ENCODE measurements around the gene AHSP.
"Not testable (repeated sequence)": the region's sequence is repeated elsewhere in the genome, so short reads cannot be mapped to it uniquely, and the experiment has no call there.

Gene AHSP

DNA sequence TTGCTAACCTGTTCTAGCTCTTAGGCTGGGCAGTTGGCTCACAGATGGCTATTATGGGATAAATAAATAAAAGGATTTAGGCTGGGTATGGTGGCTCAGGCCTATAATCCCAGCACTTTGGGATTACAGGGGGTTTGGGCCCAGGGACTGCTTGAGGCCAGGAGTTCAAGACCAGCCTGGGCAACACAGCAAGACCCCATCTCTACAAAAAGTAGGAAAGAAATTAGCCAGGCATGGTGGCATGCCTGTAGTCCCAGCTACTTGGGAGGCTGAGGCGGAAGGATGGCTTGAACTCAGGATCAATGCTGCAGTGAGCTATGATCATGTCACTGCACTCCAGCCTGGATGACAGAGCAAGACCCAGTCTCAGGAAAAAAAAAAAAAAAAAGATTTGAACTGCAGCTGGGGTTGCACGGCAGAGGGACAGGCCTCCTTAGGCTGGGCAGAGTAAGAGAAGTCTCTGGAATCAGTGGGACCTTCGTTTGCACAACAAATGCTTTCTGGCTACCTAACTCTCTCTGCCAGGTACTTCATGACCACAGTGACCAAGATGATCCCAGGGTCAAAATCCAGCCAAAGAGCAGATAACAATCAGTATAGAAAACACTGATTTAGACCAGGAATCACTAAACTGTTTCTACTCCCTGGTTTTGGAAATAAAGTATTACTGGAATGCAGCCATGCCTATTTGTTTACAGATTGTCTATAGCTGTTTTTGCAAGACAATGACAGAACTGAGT lies 26.3 kb upstream of the AHSP start:
- DNase-seq (ENCODE audit: low read depth) = no peak

DNA sequence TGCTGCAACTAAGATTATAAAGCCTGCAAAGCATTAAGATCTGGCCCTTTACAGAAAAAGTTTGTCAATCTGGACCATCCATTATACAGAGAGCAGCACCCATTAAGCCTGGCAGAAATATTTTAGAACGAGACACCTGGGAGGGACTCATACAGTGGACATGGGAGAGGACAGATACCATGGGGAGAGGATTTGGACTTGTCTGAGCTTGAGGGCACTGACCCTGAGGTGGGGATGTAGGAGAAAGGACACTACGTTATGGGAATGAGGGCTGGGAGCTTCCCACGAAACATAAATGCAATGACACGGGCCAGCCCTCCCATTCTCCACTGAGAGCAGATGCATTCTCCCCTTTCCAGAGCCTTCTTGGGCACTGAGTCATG lies 25.7 kb upstream of the AHSP start:
- DNase-seq (ENCODE audit: low read depth) = no peak

DNA sequence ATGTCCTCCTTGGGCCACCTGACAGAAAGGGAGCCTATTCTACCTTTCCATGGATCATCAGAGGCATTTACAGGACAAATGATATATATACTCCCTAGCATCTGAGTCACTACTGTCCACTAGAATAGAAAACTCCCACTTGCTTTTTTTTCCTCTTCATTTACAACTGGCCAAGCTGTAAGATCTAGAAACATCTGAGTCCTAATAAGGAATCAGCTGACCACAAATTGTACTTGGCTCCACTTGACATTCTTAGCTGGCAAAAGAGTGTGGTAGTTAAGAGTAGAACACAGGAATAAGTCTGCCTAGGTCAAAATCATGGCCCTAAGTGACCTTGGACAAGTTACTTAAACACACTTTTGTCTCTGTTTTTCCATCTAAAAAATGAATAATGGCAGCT lies 24.7 kb upstream of the AHSP start:
- DNase-seq (ENCODE audit: low read depth) = no peak

DNA sequence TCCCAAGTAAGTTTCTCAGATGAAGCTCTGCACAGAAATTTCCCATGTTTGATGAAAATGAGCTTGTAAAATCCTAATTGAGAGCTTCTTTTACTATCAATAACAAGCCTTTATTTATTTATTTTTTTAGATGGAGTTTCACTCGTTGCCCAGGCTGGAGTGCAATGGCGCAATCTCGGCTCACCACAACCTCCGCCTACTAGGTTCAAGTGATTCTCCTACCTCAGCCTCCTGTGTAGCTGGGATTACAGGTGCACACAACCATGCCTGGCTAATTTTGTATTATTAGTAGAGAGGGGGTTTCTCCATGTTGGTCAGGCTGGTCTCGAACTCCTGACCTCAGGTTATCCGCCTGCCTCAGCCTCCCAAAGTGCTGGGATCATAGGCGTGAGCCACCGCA lies 24.1 kb upstream of the AHSP start:
- not testable (repeated sequence) for DNase-seq (ENCODE audit: low read depth)

DNA sequence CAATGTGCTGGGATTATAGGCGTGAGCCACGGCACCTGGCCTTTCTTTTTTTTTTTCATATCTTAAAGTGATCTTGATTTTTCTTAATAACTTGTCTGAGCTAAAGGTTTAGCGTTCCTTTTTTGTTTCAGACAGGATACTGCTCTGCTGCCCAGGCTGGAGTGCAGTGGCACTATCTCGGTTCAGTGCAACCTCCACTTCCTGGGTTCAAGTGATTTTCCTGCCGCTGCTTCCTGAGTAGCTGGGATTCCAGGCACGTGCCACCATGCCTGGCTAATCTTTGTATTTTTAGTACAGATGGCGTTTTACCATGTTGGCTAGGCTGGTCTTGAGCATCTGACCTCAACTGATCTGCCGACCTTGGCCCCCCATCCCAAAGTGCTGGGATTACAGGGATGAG lies 23.5 kb upstream of the AHSP start:
- no peak for DNase-seq (ENCODE audit: low read depth)

DNA sequence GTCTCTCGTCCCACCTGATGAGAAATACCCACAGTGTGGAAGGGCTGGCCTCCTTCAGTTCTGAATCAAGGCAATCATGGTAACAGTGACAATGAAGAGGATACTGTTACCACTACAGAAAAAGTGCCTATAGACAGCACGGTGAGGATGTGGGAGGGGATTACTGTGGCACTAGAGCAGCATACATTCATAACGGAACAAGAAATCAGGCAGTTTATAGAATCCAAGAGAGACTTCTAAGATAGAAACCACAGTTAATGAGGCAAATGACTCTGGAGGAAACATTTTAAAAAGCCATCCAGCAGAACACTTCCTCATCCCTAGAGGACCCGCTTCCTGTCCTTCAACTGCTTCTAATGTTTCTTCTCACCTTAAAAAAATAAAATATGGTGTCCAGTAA lies 22.2 kb upstream of the AHSP start:
- no peak for DNase-seq (ENCODE audit: low read depth)

DNA sequence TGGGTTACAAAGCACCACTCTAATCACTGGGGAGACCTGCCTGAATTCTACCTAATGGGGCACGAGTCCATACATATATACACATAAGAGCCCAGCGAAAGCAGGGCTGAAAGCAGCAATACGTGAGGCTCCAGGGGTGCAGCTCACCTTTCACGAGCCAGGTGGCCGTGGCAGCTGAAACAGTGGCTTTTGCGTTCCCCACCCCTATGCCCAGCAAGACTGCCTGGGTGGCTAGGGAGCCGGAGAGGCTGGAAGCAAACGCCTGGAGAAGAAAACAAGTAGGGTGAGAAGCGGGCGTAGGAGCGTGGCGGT lies 20.1 kb upstream of the AHSP start:
- DNase-seq (ENCODE audit: low read depth) = no peak

DNA sequence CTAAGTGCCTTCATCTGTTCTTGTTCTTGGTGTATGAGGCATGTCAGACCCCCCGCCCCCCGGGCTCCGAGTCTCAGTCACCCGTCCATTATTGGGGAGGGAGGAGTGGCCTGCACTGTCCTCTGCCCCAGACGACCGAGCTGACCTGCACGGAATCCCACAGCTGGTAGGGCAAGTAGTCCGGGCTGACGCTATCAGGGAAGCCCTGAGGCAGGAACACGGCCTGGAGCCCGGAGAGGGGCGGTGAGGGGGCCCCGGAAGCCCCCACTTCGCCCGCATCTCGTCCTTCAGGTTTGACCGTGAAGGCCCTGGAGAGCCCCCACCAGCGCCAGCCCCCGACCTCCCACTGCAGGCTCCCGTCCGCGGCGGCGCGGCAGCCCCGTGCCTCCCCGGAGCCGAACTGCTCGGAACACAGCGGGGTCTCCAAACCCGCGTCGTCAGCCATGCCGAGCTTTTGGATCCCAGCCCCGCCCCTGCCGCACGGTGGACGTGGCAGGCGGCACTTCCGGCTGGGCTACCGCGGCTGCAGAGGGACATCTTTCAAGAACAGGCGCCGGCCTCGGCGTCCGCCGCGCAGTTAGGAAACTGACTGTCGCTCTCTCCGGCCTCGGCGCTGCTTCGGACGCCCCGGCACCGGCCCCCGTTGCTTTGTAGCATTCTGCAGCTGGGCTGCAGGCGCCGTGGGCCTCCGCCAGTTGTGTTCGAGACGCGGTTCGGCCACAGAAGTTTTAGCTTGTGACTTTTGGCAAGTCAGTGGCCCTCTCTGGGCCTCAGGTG lies 19.6 kb upstream of the AHSP start, which contains the start of gene RUSF1:
RUSF1 (minus strand) TSS at position 463 of the 777 bp plus-strand sequence; CDS start at position 445, 18 bp downstream.
- peak; percentile 64 for DNase-seq (ENCODE audit: low read depth)

DNA sequence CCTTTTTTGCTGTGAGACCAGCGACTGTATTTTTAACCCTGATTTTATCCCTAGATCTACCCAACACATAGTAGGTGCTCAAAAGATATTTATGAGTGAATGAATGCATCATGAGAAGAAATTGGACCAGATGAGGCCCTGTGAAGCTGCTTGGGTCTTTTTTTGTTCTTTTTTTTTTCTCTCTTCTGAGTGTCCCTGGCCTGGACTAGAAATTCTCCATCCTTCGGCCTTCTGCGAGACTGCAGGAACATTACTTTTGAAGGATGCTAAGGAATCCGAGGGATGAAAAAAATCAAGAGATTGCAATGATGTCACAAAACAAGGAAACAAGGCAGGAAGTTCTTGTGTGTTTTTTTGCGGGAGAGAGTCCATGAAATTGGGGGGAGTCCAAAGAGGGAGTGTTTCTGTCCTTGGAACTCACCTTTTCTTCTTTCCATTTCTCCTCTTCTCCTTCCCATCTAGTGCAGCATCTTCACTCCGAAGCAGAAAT lies 18.9 kb upstream of the AHSP start:
- no peak for DNase-seq (ENCODE audit: low read depth)

DNA sequence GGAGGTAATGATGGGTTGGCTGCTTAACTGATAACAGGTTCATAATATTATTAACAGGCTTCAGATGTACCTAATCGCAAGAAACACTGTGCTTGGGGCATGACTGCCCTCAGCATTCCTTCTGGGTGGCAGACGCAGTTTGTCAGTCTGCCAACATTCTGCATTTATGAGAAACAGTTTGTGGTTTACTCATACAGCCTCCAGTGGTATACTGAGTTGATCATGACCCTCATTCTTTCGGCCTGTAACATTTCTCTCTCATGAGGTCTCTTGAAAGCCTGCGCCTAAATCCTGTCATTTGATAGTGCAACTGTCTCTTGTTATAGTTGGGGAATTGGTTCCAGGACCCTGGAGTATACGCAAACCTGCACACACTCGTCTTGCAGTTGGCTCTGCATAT lies 14.6 kb upstream of the AHSP start:
- no peak for DNase-seq (ENCODE audit: low read depth)

DNA sequence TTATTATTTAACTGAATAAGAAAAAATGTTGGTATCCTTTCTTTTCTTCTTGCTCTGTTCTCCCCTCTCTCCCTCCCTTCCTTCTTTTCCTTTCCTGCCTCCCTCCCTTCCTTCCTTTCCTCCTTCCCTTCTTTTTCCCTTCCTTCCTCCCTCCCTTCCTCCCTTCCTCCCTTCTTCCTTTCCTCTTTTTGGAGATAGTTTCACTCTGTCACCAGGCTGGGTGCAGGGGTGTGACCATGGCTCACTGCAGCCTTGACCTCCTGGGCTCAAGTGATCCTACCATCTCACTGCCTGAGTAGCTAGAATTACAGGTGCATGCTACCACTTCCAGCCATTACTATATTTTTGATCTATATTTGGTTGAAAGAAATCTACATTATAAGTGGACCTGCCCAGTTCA lies 13.8 kb upstream of the AHSP start:
- DNase-seq (ENCODE audit: low read depth) = no peak

DNA sequence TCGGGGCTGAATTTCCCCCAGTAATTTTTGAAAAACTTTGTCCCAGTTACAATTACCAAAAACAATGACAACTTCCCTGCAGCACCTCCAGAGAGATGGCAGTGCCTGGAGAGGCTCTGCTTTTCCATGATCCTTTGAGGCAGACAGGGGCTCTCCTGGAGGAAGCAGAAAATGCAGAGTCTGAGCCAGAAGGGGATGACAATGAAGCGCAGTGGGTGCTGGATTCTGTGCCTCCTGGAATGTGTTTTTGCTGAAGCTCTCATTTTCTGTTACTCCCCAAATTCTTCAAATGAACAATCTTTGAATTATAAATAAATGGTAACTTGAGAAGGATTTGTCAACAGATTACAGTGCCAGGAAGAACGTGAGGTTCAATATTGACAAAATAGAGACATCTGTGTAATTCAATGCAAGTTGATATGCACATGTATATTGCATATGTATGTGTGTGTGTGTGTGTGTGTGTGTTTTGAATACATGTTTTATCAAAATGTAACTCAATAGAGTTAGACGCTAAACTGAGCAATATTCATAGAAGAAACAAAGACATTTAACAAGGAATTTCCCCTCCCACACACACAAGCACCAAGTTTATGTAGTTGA lies 9.8 kb upstream of the AHSP start:
- no peak for DNase-seq (ENCODE audit: low read depth)

DNA sequence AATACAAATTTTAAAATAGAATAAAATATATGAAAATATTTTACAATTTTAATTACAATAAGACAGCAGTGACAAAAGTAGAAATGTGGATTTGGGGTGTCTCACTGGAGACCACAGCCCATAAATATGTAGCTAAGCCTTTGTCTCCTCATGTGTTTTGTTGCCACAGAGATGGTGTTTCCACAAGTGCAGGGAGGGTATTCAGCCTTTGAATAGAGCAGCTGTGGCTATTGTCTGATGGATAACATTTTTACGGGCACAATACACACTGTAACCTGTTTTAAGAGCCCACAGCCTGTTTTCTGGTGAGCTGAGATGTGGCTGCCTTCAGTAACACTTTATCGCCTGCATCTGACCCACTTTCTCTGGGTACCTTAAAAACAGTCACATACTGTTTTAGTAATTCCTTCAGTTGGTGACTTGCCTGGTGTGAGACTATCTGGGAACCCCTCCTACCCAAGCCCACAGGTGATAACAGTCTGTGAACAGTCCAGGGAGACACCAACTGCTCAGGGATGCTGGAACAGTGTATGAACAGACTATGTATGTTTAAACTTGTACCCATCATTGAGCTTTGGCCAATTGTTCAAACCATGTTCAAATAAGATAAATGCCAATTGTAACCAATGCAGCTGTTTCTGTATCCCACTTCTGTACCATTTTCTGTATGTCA lies 7.8 kb upstream of the AHSP start:
- DNase-seq (ENCODE audit: low read depth) = no peak

DNA sequence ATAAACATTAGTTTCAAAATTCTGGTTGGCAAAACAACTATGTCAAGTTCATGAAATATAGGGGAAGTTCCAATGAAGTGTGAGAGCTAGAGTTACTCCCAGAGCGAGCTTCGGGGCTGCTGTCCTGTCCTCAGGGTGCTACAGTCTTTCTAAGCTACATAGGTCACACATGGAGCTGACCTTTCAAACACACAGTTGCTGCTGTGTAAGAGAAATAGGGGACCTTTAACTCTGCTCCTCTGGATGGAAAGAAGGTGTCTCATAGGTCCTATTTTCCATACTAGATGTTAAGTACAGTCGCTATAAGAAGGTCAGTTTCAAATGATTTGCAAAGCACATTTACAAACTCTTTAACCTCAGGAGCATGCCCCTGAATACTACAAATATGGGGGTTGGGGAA lies 6.3 kb upstream of the AHSP start:
- DNase-seq (ENCODE audit: low read depth) = no peak

DNA sequence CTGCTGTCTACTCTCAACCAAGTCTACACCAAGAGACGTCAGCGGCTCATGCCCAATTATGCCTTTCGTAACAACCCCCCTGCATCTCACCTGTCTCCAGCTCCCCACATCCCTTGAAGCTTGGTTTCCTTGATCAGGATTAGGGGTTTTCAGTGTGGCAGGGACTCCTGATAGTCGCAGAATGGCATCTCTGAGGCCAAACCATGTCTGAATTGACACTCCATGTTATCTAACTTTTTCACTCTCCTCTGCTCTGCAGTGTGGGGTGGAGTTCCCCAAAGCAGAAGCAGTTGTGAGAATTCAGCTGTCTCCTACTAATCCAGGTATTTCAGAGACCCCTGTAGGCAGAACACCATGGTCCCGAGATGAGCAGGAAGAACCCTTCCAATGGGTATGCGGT lies 5.6 kb upstream of the AHSP start:
- DNase-seq (ENCODE audit: low read depth) = no peak

DNA sequence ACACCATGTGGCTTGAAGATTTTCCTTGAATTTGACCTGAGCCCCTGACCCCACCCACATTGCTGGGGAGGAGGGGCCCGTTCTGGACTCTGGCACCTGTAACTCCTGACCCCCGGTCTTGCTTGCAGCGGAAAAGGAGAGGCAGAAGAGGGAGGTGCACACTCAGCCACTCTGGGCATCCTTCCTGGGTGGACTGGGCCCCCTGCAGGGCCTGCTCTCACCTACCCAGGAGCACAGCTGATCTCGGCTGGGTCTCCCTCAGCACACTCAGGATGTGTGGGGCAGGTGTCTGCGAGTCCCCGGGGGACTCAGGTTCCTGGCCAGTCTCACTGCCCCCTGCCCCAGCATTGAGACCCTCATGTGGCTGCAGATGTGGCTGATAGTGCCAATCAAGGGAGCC lies 3.9 kb upstream of the AHSP start:
- not testable (repeated sequence) for DNase-seq (ENCODE audit: low read depth)

DNA sequence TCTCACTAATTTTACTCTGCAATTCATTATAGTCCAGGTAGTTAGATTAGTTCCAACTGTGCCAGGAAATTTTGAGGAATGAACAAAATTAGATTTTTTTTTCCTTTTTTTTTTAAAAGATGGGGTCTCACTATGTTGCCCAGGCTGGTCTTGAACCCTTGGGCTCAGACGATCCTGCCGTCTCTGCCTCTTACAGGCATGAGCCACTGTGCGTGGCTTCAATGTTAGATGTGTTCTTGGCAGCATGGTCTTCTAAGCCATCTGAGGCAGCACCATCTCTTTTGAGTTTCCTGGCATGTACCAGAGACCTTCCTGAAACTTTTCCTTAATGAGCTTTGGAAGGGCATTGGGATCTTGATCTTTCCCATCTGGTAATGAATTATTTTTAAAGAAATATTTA lies 2.6 kb upstream of the AHSP start:
- no peak for DNase-seq (ENCODE audit: low read depth)

DNA sequence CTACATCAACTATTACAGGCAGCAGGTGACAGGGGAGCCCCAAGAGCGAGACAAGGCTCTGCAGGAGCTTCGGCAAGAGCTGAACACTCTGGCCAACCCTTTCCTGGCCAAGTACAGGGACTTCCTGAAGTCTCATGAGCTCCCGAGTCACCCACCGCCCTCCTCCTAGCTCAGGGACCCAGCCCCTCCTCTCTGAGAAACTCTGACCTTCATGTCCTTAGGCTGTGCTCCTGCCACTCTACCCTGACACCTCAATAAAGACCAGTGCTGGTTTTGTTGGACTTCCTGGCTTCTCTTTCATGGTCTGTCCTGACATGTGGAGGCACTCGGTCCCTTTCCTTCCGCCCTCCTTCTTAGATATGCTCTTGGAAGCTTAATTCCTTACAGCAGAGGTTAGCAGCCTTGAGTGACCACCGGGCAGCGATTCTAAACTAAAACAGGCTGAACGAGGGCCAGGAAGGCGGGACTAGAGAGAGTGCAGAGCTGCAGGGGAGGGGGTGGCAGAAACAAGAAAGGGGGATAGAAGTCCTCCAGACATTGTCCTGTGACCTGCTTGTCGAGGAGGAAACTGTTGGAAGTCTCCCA lies 915 bp downstream of the AHSP start:
- no peak for DNase-seq (ENCODE audit: low read depth)

DNA sequence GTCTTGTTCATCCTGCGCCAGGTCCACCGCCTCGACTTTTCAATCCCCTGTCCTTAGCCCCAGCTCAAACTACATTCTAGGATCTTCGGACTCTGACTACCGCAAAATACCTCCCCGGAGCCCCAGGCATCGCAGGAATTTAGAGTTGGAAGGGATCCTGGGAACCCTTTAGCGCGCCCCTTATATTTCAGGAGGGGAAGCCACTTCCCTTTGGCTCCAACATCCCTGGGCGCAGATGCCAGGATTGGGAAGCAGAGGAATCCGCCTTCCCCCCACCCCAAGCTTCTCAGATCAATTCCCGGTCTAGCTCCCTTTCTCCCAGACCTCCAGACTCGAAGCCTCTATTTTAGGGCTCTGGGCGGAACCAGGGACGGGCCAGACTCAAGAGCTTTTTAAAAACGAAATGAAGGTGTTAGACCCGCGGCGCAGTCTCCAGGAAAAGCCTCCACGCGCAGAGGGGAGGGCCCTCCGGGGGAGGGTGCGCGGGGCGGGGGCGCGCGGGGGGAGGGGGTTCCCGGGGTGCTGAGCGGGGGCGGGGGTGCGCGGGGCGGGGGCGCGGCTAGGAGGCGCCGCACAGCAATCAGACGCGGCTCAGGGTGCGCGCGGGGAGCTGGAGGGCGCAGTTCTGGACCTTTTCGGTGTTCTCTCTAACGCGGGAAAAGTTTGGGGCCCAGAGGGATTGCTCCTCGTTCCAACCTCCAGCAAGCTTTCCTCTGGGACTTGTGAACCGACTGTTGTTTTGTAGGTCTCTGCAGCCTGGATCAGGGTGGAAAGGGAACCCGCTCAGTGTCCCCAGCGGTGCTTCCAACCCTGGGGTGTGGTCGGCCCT lies 1.6 kb downstream of the AHSP start:
- DNase-seq (ENCODE audit: low read depth) = no peak

DNA sequence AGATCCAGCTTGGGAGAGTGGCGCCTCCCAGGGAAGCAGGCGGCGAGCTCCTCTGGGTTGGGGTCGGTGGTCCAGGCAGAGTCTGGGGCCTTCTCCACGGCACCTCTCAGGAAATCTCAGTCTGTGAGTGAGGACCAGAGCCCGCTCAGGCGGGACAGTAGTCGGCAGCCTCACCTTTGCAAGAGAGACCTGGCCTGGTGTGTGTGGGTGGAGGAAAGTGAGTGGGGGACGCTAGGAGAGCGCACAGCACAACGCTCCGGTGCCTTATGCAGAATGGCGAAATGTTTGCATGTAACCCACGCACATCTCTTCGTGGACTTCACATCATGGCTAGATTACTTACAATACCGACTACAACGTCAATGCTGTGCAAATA lies 2.2 kb downstream of the AHSP start:
- DNase-seq (ENCODE audit: low read depth) = no peak

DNA sequence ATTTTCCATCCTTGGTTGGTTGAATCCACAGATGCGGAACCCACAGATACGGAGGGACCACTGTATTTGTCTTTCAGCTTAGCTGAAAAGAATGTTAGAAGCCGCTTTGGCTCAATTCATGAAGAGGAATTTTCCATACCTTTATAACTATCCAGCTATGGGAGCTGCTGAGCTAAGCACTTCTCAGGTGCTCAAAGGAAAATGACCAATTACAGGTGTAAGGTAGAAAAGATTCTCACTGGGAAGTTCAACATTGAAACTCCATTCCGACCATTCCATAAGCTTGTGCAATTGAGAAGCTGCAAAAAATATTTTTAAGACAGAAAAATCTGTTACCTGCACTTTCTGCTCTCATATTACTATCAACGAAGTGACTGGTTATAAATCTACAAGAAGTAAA lies 2.7 kb downstream of the AHSP start:
- DNase-seq (ENCODE audit: low read depth) = no peak

DNA sequence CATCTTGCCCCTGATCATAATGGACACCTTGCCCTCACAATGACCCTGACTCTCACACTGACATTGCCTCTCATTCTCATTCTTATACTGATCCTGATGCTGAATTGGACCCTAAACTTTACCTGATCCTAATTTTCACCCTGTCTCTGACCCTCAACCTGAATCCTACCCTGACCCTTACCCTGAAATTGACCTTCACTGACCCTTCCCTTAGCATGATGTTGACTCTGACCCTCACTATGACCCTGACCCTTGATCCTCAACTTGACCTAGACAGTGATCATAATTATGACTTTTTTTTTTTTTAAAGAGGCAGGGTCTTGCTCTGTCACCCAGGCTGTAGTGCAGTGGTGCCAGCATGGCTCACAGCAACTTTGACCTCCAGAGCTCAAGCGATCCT lies 3.4 kb downstream of the AHSP start:
- no peak for DNase-seq (ENCODE audit: low read depth)
